IMR-90 (cell line): ENCODE results near the gene ROCK2. TPM values are rescaled to one million over a fixed set of nuclear protein-coding genes. Genes with fewer than 3 reads are reported as not detected.

Source experiments
- ATAC-seq: fragments of 200-7000 bp; cut with Tn5 transposase; 2 replicates; pipeline ENCODE4 v1.9.1; 2020; ENCODE audit warnings: low read depth, mild to moderate bottlenecking, moderate library complexity
- BruUV-seq: library from RNA; stranded (reverse); fragments of 400-500 nt; replicated peaks from 2 replicates; lab custom pipeline; 2021; lab: Mats Ljungman, UMichigan
- CTCF ChIA-PET: fragments of 300-600 bp; formaldehyde crosslinking; extraction: SDS; loops from one replicate; lab custom pipeline; 2021; ENCODE audit warnings: antibody characterized with exemption; lab: Yijun Ruan, JAX
- POLR2A ChIA-PET: fragments of 300-600 bp; sonication (Branson Sonifier 250); formaldehyde crosslinking; loops from one replicate; lab custom pipeline; 2022; ENCODE audit warnings: antibody characterized with exemption; ENCODE audit not compliant: unreplicated experiment; lab: Charles Lee
- DNase-seq: peaks from one replicate; pipeline ENCODE4 v3.0.0; 2013
- H2AFZ ChIP-seq: replicated peaks from 2 replicates; pipeline ENCODE3; 2013; ENCODE audit warnings: low read length, mild to moderate bottlenecking; ENCODE audit not compliant: poor library complexity
- H2AK5ac ChIP-seq: 2 replicates; pipeline ENCODE4 v1.6.1; 2013; ENCODE audit warnings: low read depth, low read length, inconsistent platforms
- H2AK9ac ChIP-seq: replicated peaks from 2 replicates; pipeline ENCODE3; 2013; ENCODE audit warnings: mild to moderate bottlenecking, low read depth, low read length, moderate library complexity; ENCODE audit not compliant: poor library complexity
- H2BK120ac ChIP-seq: 2 replicates; pipeline ENCODE4 v1.6.1; 2013; ENCODE audit warnings: low read depth, low read length, inconsistent platforms
- H2BK15ac ChIP-seq: 3 replicates; pipeline ENCODE4 v1.6.1; 2013; ENCODE audit warnings: low read depth, low read length, inconsistent platforms
- H2BK20ac ChIP-seq: 2 replicates; pipeline ENCODE4 v1.6.1; 2013; ENCODE audit warnings: low read depth, mild to moderate bottlenecking, inconsistent platforms, low read length, moderate library complexity
- H2BK5ac ChIP-seq: 2 replicates; pipeline ENCODE4 v1.6.1; 2013; ENCODE audit warnings: mild to moderate bottlenecking, low read depth, low read length, inconsistent platforms; ENCODE audit not compliant: poor library complexity, severe bottlenecking
- H3K14ac ChIP-seq: replicated peaks from 2 replicates; pipeline ENCODE4 v1.6.1; 2013; ENCODE audit warnings: low read depth, low read length, inconsistent platforms
- H3K18ac ChIP-seq: 2 replicates; pipeline ENCODE4 v1.6.1; 2013; ENCODE audit warnings: low read depth, low read length, control low read depth
- H3K23ac ChIP-seq: 2 replicates; pipeline ENCODE4 v1.6.1; 2013; ENCODE audit warnings: low read depth, low read length, inconsistent platforms
- H3K27ac ChIP-seq: 2 replicates; pipeline ENCODE4 v1.5.1; 2013; ENCODE audit warnings: mild to moderate bottlenecking, control low read depth, low read length; ENCODE audit not compliant: insufficient read depth
- H3K27me3 ChIP-seq: 2 replicates; pipeline ENCODE4 v1.6.1; 2013; ENCODE audit warnings: low read length; ENCODE audit not compliant: control insufficient read depth, insufficient read depth
- H3K36me3 ChIP-seq: 2 replicates; pipeline ENCODE4 v1.6.1; 2013; ENCODE audit warnings: low read length, mixed read lengths; ENCODE audit not compliant: control insufficient read depth, insufficient read depth
- H3K4ac ChIP-seq: 2 replicates; pipeline ENCODE4 v1.6.1; 2013; ENCODE audit warnings: low read depth, low read length, inconsistent platforms
- H3K4me1 ChIP-seq: 2 replicates; pipeline ENCODE4 v1.6.1; 2013; ENCODE audit warnings: low read length, mixed read lengths; ENCODE audit not compliant: control insufficient read depth, insufficient read depth
- H3K4me2 ChIP-seq: 2 replicates; pipeline ENCODE4 v1.6.1; 2013; ENCODE audit warnings: low read depth, mild to moderate bottlenecking, control low read depth, low read length, moderate library complexity
- H3K4me3 ChIP-seq: 2 replicates; pipeline ENCODE4 v1.5.1; 2013; ENCODE audit warnings: low read depth, mild to moderate bottlenecking, control low read depth, low read length, moderate library complexity; ENCODE audit not compliant: insufficient read depth
- H3K56ac ChIP-seq: 2 replicates; pipeline ENCODE4 v1.6.1; 2013; ENCODE audit warnings: low read length, inconsistent platforms; ENCODE audit not compliant: insufficient read depth; ENCODE audit errors: extremely low read depth
- H3K79me1 ChIP-seq, 2 experiments: 2 replicates each; pipeline ENCODE4 v1.6.1; 2013; ENCODE audit warnings: low read length in 2 of 2, inconsistent platforms in 1 of 2, low read depth in 1 of 2
- H3K9ac ChIP-seq: 2 replicates; pipeline ENCODE4 v1.6.1; 2013; ENCODE audit warnings: low read depth, low read length, control low read depth
- H3K9me1 ChIP-seq: 2 replicates; pipeline ENCODE4 v1.6.1; 2013; ENCODE audit warnings: low read length, inconsistent platforms; ENCODE audit not compliant: insufficient read depth
- H3K9me3 ChIP-seq: 2 replicates; pipeline ENCODE4 v1.6.1; 2013; ENCODE audit warnings: low read length; ENCODE audit not compliant: control insufficient read depth, insufficient read depth
- H4K20me1 ChIP-seq: 2 replicates; pipeline ENCODE4 v1.6.1; 2013; ENCODE audit warnings: low read length, inconsistent platforms; ENCODE audit not compliant: insufficient read depth
- H4K5ac ChIP-seq: 2 replicates; pipeline ENCODE4 v1.6.1; 2013; ENCODE audit warnings: mild to moderate bottlenecking, low read depth, low read length, control low read depth
- H4K8ac ChIP-seq, 2 experiments: 2 replicates each; pipeline ENCODE4 v1.6.1; 2013; ENCODE audit warnings: low read depth in 2 of 2, low read length in 2 of 2, control low read depth in 1 of 2, inconsistent platforms in 1 of 2
- H4K91ac ChIP-seq: 2 replicates; pipeline ENCODE4 v1.6.1; 2013; ENCODE audit warnings: low read depth, low read length, inconsistent platforms; ENCODE audit not compliant: insufficient read depth
- BHLHE40 ChIP-seq: fragments of 150-350 bp; IDR thresholded peaks from 2 replicates; pipeline ENCODE4 v1.6.1; 2016; ENCODE audit warnings: mild to moderate bottlenecking, low read depth, low read length
- CEBPB ChIP-seq: IDR thresholded peaks from 2 replicates; pipeline ENCODE4 v1.6.1; 2012; ENCODE audit warnings: low read depth, low read length, improper control_type of control experiment
- CHD1 ChIP-seq: IDR thresholded peaks from 2 replicates; pipeline ENCODE4 v1.6.1; 2012; ENCODE audit warnings: low read depth, low read length, improper control_type of control experiment
- ELK1 ChIP-seq: fragments of 150-350 bp; IDR thresholded peaks from 2 replicates; pipeline ENCODE4 v1.6.1; 2016; ENCODE audit warnings: low read depth, mild to moderate bottlenecking, low read length, moderate library complexity, borderline replicate concordance
- FOS ChIP-seq: fragments of 150-350 bp; IDR thresholded peaks from 2 replicates; pipeline ENCODE4 v1.6.1; 2016; ENCODE audit warnings: low read depth, low read length
- MAZ ChIP-seq: IDR thresholded peaks from 2 replicates; pipeline ENCODE4 v1.6.1; 2012; ENCODE audit warnings: low read depth, mild to moderate bottlenecking, low read length, improper control_type of control experiment, moderate library complexity, borderline replicate concordance
- RAD21 ChIP-seq: IDR thresholded peaks from 2 replicates; pipeline ENCODE4 v1.6.1; 2012; ENCODE audit warnings: low read length, improper control_type of control experiment
- WGBS, 2 experiments: methylation state at CpG; one replicate each; pipeline versions ENCODE4 v1.1.5 to v1.1.7; 2013; ENCODE audit warnings: missing lambda C conversion rate in 2 of 2; ENCODE audit not compliant: insufficient read length in 1 of 2; ENCODE audit errors: extremely low coverage in 2 of 2; 5-methylcytosine and 5-hydroxymethylcytosine counted together
- dilution Hi-C: fragments of 300-500 bp; cut with HindIII; formaldehyde crosslinking; loops from one replicate; pipeline ENCODE4 v1.14.3; 2018; ENCODE audit warnings: low sequenced_read_pairs; ENCODE audit not compliant: unreplicated experiment
- in situ Hi-C: fragments of 300-500 bp; cut with MboI; formaldehyde crosslinking; loops from 3 replicates; pipeline ENCODE4 v1.14.3; 2019; ENCODE audit warnings: low sequenced_read_pairs, inconsistent platforms, mixed read lengths
- intact Hi-C: fragments of 100-400 bp; cut with micrococcal nuclease; formaldehyde crosslinking; loops from 2 replicates; pipeline ENCODE4 v1.10.0; 2022
- polyA plus RNA-seq, 3 experiments: library from polyadenylated mRNA; depleted of rRNA; stranded (reverse); fragments of >200 nt; gene quantifications; 2 replicates each; pipeline ENCODE4 v1.2.3, GENCODE V29; 2012; ENCODE audit warnings: low replicate concordance in 1 of 3
- total RNA-seq: library from RNA; depleted of rRNA; stranded (reverse); fragments of >200 nt; gene quantifications from 2 replicates; pipeline ENCODE4 v1.2.3, GENCODE V29; 2012
- TF ChIP-seq, protein P1 (sequence below): conservative IDR thresholded peaks from 2 replicates; pipeline ENCODE4 v1.5.1; 2012; ENCODE audit warnings: mild to moderate bottlenecking, low read depth, low read length, improper control_type of control experiment

The ROCK2 gene
- total and polyA plus RNA-seq, 2 of the 4 experiments (the other 2 are of a cell fraction): 9.0 to 28.3 TPM

DNA sequence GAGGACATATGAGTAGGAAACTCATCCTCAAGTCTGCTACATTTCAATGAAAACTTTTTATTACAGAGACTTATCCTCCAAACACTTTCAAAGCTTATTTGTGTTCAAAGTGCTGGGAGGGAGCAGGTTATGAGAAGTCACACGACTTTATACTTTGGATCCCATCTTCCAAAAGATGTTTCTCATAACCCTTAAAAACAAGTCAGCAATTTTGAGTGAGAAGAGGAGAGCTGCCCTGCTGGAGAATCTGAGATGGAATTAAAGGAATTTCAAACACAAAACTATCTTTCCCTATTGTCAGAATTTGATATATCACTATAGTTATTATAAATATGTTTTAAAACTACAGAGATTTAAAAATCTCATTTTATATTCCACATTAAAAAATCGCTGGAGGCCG, 45.8 kb downstream of the ROCK2 start:
- Histone ChIP-seq H3K4me1 (peaks cover 3% of the 10 kb centered on the region), H3K9ac (no peak overlapping the region), H3K27ac (no peak overlapping the region), H3K4ac (no peak overlapping the region), H4K5ac (no peak overlapping the region), H2BK15ac (no peak overlapping the region), H2BK120ac (no peak overlapping the region), H2AFZ (no peak overlapping the region), H3K79me1 (peaks cover 12 to 58% of the 10 kb centered on the region in 2 experiments), H2AK5ac (no peak overlapping the region), H3K14ac (no peak overlapping the region), H3K4me2 (no peak overlapping the region), H3K36me3 (no peaks in the 10 kb centered on the region), H3K9me1 (peaks cover 3% of the 10 kb centered on the region), H3K4me3 (no peak overlapping the region), H2BK20ac (no peak overlapping the region), H3K23ac (no peak overlapping the region), H3K56ac (no peak overlapping the region), H2AK9ac (no peak overlapping the region), H3K9me3 (no peaks in the 10 kb centered on the region), H3K18ac (no peak overlapping the region), H4K8ac (no peak overlapping the region), H2BK5ac (no peak overlapping the region), H4K20me1 (peaks cover 68% of the 10 kb centered on the region), H4K91ac (no peak overlapping the region), H3K27me3 (no peaks in the 10 kb centered on the region)
- dilution Hi-C loops: no loop called here
- in situ Hi-C loops: no loop called here
- ChIA-PET POLR2A (no interaction called here), CTCF (no interaction called here)
- whole genome bisulfite sequencing, 2 experiments: no CpG with 5 or more reads among the region's 3 CpGs
- BruUV-seq: no TSS peak
- intact Hi-C loops: no loop called here
- ATAC-seq (peak; percentile 44), DNase-seq (no peak)
- TF ChIP-seq CEBPB (no peak), RAD21 (no peak), BHLHE40 (no peak), ELK1 (no peak), CHD1 (no peak), FOS (no peak), MAZ (no peak)
- TF ChIP-seq, protein P1, sequence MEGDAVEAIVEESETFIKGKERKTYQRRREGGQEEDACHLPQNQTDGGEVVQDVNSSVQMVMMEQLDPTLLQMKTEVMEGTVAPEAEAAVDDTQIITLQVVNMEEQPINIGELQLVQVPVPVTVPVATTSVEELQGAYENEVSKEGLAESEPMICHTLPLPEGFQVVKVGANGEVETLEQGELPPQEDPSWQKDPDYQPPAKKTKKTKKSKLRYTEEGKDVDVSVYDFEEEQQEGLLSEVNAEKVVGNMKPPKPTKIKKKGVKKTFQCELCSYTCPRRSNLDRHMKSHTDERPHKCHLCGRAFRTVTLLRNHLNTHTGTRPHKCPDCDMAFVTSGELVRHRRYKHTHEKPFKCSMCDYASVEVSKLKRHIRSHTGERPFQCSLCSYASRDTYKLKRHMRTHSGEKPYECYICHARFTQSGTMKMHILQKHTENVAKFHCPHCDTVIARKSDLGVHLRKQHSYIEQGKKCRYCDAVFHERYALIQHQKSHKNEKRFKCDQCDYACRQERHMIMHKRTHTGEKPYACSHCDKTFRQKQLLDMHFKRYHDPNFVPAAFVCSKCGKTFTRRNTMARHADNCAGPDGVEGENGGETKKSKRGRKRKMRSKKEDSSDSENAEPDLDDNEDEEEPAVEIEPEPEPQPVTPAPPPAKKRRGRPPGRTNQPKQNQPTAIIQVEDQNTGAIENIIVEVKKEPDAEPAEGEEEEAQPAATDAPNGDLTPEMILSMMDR: no peak
